Kidney epithelial cell (primary cell): ENCODE measurements around the gene ACAN. TPM values are rescaled to one million over a fixed set of nuclear protein-coding genes. Genes with fewer than 3 reads are reported as not detected.
A peak's percentile ranks its signal among the peaks of the same experiment; 100 is the strongest.

Experiments used
- DNase-seq: peaks from one replicate; pipeline ENCODE4 v3.0.0-alpha.2; 2010; ENCODE audit warnings: low read depth
- H3K27me3 ChIP-seq: 2 replicates; pipeline ENCODE4 v1.6.0; 2011; ENCODE audit warnings: low read length; ENCODE audit not compliant: control insufficient read depth, insufficient read depth
- H3K36me3 ChIP-seq: 2 replicates; pipeline ENCODE4 v1.5.1; 2011; ENCODE audit warnings: low read length; ENCODE audit not compliant: control insufficient read depth, insufficient read depth
- H3K4me3 ChIP-seq: 2 replicates; pipeline ENCODE4 v1.5.1; 2011; ENCODE audit warnings: low read depth, mild to moderate bottlenecking, control low read depth, low read length
- total RNA-seq: library from RNA; depleted of rRNA; stranded (reverse); fragments of >200 nt; gene quantifications from 2 replicates; pipeline ENCODE4 v1.2.3, GENCODE V29; 2015
- TF ChIP-seq, protein P1 (sequence below): IDR thresholded peaks from 2 replicates; pipeline ENCODE4 v1.5.1; 2011; ENCODE audit warnings: mild to moderate bottlenecking, moderate library complexity, low read length, control low read depth, inconsistent platforms; ENCODE audit not compliant: insufficient read depth, poor library complexity, severe bottlenecking

The ACAN gene
- total RNA-seq, 1 donor from 2014 or later = 0.08 TPM

DNA sequence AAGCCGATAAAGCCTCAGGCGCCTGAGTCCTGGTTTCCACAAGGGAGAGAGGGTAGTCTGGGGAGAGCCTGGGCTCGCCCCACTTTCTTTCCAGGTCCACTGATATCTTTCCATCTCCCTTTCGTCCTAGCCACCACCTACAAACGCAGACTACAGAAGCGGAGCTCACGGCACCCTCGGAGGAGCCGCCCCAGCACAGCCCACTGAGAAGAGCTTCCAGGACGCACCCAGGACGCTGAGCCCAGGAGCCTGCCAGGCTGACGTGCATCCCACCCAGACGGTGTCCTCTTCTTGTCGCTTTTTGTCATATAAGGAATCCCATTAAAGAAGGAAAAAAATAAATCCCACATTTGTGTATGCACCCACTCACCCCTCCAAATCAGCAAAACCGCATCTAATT lies 71.0 kb downstream of the ACAN start:
- DNase-seq = no peak
- Histone ChIP-seq H3K27me3 (peaks cover 28% of the 10 kb centered on the region), H3K36me3 (no peaks in the 10 kb centered on the region), H3K4me3 (no peak overlapping the region)
- TF ChIP-seq, protein P1, sequence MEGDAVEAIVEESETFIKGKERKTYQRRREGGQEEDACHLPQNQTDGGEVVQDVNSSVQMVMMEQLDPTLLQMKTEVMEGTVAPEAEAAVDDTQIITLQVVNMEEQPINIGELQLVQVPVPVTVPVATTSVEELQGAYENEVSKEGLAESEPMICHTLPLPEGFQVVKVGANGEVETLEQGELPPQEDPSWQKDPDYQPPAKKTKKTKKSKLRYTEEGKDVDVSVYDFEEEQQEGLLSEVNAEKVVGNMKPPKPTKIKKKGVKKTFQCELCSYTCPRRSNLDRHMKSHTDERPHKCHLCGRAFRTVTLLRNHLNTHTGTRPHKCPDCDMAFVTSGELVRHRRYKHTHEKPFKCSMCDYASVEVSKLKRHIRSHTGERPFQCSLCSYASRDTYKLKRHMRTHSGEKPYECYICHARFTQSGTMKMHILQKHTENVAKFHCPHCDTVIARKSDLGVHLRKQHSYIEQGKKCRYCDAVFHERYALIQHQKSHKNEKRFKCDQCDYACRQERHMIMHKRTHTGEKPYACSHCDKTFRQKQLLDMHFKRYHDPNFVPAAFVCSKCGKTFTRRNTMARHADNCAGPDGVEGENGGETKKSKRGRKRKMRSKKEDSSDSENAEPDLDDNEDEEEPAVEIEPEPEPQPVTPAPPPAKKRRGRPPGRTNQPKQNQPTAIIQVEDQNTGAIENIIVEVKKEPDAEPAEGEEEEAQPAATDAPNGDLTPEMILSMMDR = no peak

DNA sequence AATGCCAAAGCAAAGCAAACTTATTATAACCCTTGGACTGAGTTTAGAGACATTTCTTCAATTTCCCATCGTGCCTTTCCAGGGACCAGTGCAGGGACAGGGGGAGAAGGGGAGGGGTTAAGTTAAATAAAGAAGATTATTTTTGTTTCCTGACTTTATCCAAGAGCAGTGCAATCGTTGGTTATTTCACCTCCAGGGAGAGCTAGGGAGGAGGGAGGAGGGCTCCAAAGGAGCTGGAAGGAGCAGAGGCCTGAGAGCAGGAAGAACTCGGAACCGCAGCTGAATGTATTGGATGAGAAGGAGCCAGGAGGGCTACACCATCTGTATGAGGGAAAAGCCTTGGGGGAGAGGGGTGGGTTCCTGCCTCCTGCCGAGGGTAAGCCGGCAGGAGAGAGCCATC lies 71.4 kb downstream of the ACAN start:
- no peak for DNase-seq
- Histone ChIP-seq H3K27me3 (peaks cover 26% of the 10 kb centered on the region), H3K4me3 (no peak overlapping the region), H3K36me3 (no peaks in the 10 kb centered on the region)
- TF ChIP-seq, protein P1 = no peak

DNA sequence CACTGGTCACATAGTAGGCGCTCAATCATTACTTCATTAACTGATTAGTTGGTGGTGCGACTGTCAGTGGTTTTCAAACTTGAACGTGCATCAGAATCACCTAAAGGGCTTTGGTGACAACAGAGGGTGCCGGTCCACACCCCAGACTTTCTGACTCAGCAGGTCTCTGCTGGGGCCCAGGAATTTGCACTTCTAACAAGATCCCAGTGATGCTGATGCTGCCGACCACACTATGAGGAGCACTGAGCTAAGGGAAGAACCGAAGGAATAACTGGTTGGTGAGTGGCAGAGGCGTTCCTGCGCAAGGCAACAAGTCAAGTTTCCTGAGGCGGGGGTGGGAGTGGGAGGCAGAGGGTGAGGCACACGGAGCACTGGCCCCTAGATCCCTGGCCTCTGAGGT lies 73.3 kb downstream of the ACAN start:
- H3K27me3 ChIP-seq = peaks cover 11% of the 10 kb centered on the region
- no peaks in the 10 kb centered on the region for H3K36me3 ChIP-seq
- H3K4me3 ChIP-seq = no peak overlapping the region
- DNase-seq = no peak
- TF ChIP-seq, protein P1 = no peak

DNA sequence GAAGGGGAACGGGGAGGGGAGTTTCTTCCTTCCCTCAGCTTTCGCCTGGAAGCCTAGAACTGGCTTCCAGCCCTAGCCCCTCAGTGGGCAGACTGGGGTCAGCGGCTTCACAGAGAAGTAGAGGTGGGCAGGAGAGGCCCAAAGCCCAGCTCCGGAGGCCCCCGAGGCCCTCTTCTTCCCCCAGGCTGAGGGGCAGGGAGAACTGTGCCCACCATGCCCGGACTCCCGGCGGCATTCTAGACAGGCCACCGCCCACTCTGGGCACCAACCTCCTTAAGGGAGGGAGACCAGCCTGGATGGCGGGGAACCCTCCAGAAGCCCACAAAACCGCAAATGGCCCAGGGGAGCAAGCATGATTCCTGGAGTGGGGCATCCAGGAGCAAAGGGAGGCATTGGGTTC lies 74.2 kb downstream of the ACAN start:
- DNase-seq = no peak
- Histone ChIP-seq H3K4me3 (no peak overlapping the region), H3K36me3 (no peaks in the 10 kb centered on the region), H3K27me3 (peaks cover 5% of the 10 kb centered on the region)
- TF ChIP-seq, protein P1 = no peak

DNA sequence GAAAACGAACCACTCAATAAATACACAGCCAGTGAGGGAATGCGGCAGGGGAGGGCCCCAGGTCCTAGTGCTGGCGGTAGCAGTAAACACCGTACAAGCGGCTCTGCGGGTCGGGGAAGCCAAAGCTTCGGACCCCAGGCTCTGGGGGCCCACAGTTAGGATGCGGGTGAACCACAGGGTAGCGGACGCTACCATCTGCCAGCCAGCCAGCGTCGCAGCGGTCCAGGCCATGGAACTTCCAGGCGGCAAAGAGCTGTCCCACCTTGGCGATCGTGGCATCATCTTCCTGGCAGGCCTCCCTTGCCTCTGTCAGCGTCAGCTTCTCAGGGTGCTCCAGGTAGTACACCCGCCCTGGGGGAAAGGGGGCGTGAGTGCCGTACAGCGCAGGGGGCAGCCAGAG lies 74.7 kb downstream of the ACAN start:
- Histone ChIP-seq H3K27me3 (peaks cover 2% of the 10 kb centered on the region), H3K4me3 (no peak overlapping the region), H3K36me3 (no peaks in the 10 kb centered on the region)
- TF ChIP-seq, protein P1 = no peak
- no peak for DNase-seq

DNA sequence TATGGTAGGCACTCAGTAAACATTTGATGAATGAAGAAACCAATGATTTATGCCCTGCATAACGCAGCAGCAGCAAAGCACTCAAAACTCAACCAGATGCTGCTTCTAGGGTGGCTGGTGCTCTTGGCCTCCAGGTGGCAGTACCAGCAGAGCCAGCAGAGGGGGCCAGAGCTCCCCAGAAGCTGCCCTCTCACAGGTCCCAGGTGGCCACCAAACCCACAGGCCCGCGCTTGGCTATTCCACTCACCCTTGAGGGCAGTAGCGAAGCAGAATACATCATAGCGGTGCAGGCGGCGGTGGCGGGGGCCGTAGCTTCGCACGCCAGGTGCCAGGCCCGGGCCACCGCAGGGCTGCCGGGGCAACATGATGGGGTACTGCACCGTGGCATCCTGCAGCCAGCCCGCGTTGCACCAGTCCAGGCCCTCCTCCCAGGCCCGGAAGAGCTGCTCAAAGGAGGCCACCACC lies 75.5 kb downstream of the ACAN start:
- H3K27me3 ChIP-seq = no peaks in the 10 kb centered on the region
- no peak overlapping the region for H3K4me3 ChIP-seq
- no peak for DNase-seq
- no peaks in the 10 kb centered on the region for H3K36me3 ChIP-seq
- TF ChIP-seq, protein P1 = peak; percentile 87
